22Rv1 (cell line): Measurements from ENCODE around the gene BTBD9.

ENCODE experiments used
- CTCF ChIP-seq: fragments of 450-650 bp; IDR thresholded peaks from 2 replicates; pipeline ENCODE4 v1.5.1; 2017; ENCODE audit warnings: mild to moderate bottlenecking
- ZFX ChIP-seq: fragments of 450-650 bp; IDR thresholded peaks from 2 replicates; pipeline ENCODE4 v1.6.1; 2017; ENCODE audit warnings: antibody characterized with exemption, borderline replicate concordance

DNA sequence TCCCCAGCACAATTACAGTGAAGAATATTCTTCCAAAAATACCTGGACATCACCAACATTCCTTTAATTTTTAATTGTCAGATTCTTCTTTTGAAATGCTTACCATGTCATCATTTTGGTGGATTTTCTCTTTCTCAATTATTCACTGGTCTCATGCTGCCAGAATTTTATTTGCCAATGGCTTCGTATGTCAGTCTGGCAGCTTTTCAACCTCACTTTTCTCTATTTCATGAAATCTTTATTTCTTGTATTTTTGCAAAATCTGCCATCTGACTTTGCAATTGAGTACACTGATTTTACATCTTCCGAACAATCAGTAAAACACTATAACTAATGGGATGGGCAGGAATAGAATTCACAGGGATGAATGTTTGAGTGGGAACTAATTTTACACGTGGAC lies 84.1 kb downstream of the BTBD9 start:
- TF ChIP-seq CTCF (no peak), ZFX (no peak)
